Measurements from ENCODE around the gene PPIL4. TPM values are rescaled to one million over a fixed set of nuclear protein-coding genes. Genes with fewer than 3 reads are reported as not detected.
"Not testable (repeated sequence)": the region's sequence is repeated elsewhere in the genome, so short reads cannot be mapped to it uniquely, and the experiment has no call there.

The PPIL4 gene
- total and polyA plus RNA-seq, 10 of the 15 experiments (the other 5 are each of a cell fraction or from before 2014, with no cell fraction given), result 8.0 to 28.4 (median 24.3) TPM

DNA sequence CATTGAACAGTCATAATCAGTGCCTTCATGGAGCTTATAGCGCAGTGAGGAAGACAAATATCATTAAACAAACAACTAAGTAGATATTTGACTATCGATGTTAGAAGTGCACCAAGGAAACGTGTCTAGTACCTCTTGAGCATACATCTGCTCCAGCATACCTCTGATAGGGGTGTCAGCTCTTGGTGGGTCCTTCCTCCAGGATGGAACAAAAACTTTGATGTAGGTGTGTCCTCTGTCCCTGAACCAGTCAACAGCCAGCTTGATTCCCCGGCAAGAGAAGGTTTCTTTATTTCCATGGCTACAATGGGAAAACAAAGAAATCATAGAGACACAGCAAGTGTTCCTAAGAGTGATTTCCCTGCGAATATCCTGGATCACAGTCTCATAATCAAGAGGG lies 84.2 kb downstream of the PPIL4 start:
- H3K27ac ChIP-seq (ENCODE audit: control insufficient read depth, insufficient read depth), result no peak overlapping the region
- H3K36me3 ChIP-seq (ENCODE audit: control insufficient read depth in 2 of 2, insufficient read depth in 2 of 2, low read length in 1 of 2), result peaks cover 14 to 18% of the 10 kb centered on the region in 2 experiments; a peak in 3 of 4 replicates
- ChIA-PET RAD21 (ENCODE audit: unreplicated experiment) (no interaction called here), CTCF (interaction anchor here (1.5 to 1.8 kb wide), 2 partner anchors 28 to 55 kb away, joined by 3 to 7 read pairs; no protein-coding TSS in a partner anchor), SMC1A (ENCODE audit: uncharacterized antibody, unreplicated experiment) (interaction anchor here (0.8 to 3.0 kb wide), 6 partner anchors 16 to 399 kb away, joined by 3 to 9 read pairs (median 3); partner anchors contain the start of gene ZC3H12D), POLR2A (interaction anchor here (0.7 kb wide), 1 partner anchor 109 kb away, joined by 3 read pairs; no protein-coding TSS in a partner anchor)
- no TSS peak for BruUV-seq (replicated peaks)
- H3K4me3 ChIP-seq, result no peak overlapping the region
- WGBS (ENCODE audit: insufficient coverage, insufficient replicate concordance, low lambda C conversion rate, missing lambda C conversion rate), result 88% methylated on average over 5 of the region's 5 CpGs
- TF ChIP-seq SMARCA5 (IDR thresholded peaks at IDR 0.05), result no peak
- no peak for TF ChIP-seq MEF2A (IDR thresholded peaks at IDR 0.05; ENCODE audit: insufficient read depth, low read depth, low read length)
- no peak for TF ChIP-seq SRF (IDR thresholded peaks at IDR 0.05; ENCODE audit: low read depth in 2 of 2, low read length in 2 of 2)
- TF ChIP-seq CREB1 (IDR thresholded peaks at IDR 0.05; ENCODE audit: low read depth), result no peak
- no peak for TF ChIP-seq POU2F2 (IDR thresholded peaks at IDR 0.05; ENCODE audit: borderline replicate concordance, low read depth, low read length)
- no peak for TF ChIP-seq EP300 (IDR thresholded peaks at IDR 0.05; ENCODE audit: borderline replicate concordance in 1 of 2, control insufficient read depth in 1 of 2, low read depth in 2 of 2, low read length in 2 of 2)
- no peak for TF ChIP-seq HDAC2 (IDR thresholded peaks at IDR 0.05)
- H3K4me2 ChIP-seq (ENCODE audit: control insufficient read depth, insufficient read depth), result no peak overlapping the region
- intact Hi-C loops (cut with micrococcal nuclease; ENCODE audit: unreplicated experiment) (no loop called here), in situ Hi-C loops (cut with MboI) (no loop called here)
- DNase-seq (ENCODE audit: low read depth, low spot score) (no peak), FAIRE-seq (no peak), ATAC-seq (no peak)
- H3K9ac ChIP-seq (ENCODE audit: control insufficient read depth, insufficient read depth, low read length), result no peak overlapping the region
- H3K79me2 ChIP-seq (ENCODE audit: control insufficient read depth, insufficient read depth, low read length), result peaks cover 19% of the 10 kb centered on the region
- no peak overlapping the region for H2AFZ ChIP-seq (ENCODE audit: control insufficient read depth, low read depth, low read length)
- H3K4me1 ChIP-seq (ENCODE audit: control insufficient read depth, insufficient read depth, low read length), result peaks cover 25% of the 10 kb centered on the region
- H3K27me3 ChIP-seq (replicated peaks in 1 of 2; ENCODE audit: control insufficient read depth in 2 of 2, insufficient read depth in 2 of 2, low read length in 1 of 2), result no peaks in the 10 kb centered on the region
- no peaks in the 10 kb centered on the region for H3K9me3 ChIP-seq (replicated peaks; ENCODE audit: control insufficient read depth, insufficient read depth, low read length)
- H4K20me1 ChIP-seq (ENCODE audit: control insufficient read depth, insufficient read depth), result no peaks in the 10 kb centered on the region

DNA sequence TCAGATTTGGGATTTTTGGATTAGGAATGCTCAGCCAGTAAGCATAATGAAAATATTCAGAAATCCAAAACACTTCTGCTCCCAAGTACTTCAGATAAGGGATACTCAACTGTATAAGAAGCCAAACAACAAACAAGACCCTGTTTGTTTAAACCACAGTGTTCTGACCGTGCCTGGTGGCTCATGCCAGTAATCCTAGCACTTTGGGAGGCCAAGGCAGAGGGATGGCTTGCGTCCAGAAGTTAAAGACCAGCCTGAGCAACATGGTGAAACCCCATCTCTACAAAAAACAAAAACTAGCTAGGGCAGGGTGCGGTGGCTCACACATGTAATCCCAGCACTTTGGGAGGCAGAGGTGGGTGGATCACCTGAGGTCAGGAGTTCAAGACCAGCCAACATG lies 85.6 kb downstream of the PPIL4 start:
- H3K9me3 ChIP-seq (replicated peaks; ENCODE audit: control insufficient read depth, insufficient read depth, low read length); H3K27me3 ChIP-seq (replicated peaks in 1 of 2; ENCODE audit: control insufficient read depth in 2 of 2, insufficient read depth in 2 of 2, low read length in 1 of 2); FAIRE-seq; ATAC-seq; H3K27ac ChIP-seq (ENCODE audit: control insufficient read depth, insufficient read depth); H3K4me2 ChIP-seq (ENCODE audit: control insufficient read depth, insufficient read depth); DNase-seq (ENCODE audit: low read depth, low spot score); H3K9ac ChIP-seq (ENCODE audit: control insufficient read depth, insufficient read depth, low read length); BruUV-seq (replicated peaks); H2AFZ ChIP-seq (ENCODE audit: control insufficient read depth, low read depth, low read length); intact Hi-C loops (cut with micrococcal nuclease; ENCODE audit: unreplicated experiment); H3K4me3 ChIP-seq; H3K79me2 ChIP-seq (ENCODE audit: control insufficient read depth, insufficient read depth, low read length); in situ Hi-C loops (cut with MboI); H4K20me1 ChIP-seq (ENCODE audit: control insufficient read depth, insufficient read depth): not testable (repeated sequence)
- SMC1A ChIA-PET (ENCODE audit: uncharacterized antibody, unreplicated experiment), result interaction anchor here (0.8 to 3.0 kb wide), 7 partner anchors 15 to 63 kb away, joined by 3 to 9 read pairs (median 3); partner anchors contain the start of gene ZC3H12D
- peaks cover 13% of the 10 kb centered on the region for H3K4me1 ChIP-seq (ENCODE audit: control insufficient read depth, insufficient read depth, low read length)
- peaks cover 17 to 20% of the 10 kb centered on the region in 2 experiments; a peak in 3 of 4 replicates for H3K36me3 ChIP-seq (ENCODE audit: control insufficient read depth in 2 of 2, insufficient read depth in 2 of 2, low read length in 1 of 2)
- 85% methylated on average over 3 of the region's 3 CpGs for WGBS (ENCODE audit: insufficient coverage, insufficient replicate concordance, low lambda C conversion rate, missing lambda C conversion rate)
- RAD21 ChIA-PET (ENCODE audit: unreplicated experiment), result interaction anchor here (2.0 kb wide), 1 partner anchor 57 kb away, joined by 5 read pairs; no protein-coding TSS in a partner anchor
- CTCF ChIA-PET, result interaction anchor here (0.7 to 1.8 kb wide), 3 partner anchors 30 to 59 kb away, joined by 3 to 7 read pairs (median 3); no protein-coding TSS in a partner anchor
- POLR2A ChIA-PET, result interaction anchor here (1.0 kb wide), 1 partner anchor 14 kb away, joined by 4 read pairs; no protein-coding TSS in a partner anchor
